NK-92 (cell line): ENCODE data around the gene MUSK.

Source experiments
- DNase-seq: peaks from one replicate; lab custom pipeline; 2025; ENCODE audit not compliant: unreplicated experiment; lab: John Stamatoyannopoulos, UW

The MUSK gene

DNA sequence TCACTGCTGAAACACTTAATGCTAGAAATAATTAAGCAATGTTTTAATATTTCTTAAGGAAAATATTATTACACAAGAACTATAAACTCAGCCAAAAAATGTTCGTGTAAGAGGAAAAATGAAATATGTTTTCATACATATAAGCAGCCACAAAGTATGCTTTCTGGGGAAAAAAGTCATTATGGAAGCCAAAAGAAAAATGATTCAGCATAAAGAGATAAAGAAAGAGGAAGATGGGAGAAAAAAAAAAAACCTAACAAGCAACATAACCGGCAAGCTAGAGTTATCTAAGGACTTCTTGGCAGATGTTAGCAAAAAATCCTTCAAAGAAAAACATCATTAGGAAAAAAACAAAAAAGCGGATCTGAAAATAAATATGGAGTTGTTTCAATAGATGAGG, 179.1 kb downstream of the MUSK start:
- no peak for DNase-seq

DNA sequence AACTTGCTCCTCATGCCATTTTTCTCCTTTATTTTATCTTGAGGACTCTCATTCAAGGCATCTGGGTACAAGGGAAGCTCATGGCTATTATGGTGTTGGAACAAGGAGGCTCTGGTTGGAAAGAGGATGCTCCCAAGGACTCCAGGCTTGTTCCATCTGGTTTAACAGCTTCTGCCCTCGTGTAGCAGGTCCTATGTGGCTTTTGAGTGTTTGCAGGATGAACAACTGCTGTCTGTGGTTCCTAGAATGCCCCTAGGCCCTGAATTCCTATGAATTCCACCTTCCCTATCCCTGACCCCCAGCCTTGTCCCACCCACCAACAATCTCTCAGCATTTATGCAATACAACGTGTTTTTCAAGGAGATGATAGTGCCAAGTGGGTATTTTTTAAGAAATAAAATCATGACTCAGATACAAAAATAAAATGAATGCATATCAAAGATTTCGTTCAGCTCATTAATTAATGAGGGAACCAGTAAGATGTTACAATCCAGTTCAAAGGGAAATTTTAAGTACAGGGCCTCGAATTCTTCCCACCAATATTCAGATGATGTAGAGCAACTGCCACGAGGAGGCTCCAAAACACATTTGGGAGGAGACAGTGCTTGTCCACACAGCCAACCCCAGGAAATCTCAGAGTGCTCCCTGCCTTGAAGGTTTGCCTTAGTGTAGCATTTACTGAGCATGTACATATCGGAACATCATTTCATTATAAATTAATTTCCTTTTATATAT, 182.0 kb downstream of the MUSK start:
- DNase-seq, result no peak
